Measurements from ENCODE around the gene FCSK.

FCSK gene

DNA sequence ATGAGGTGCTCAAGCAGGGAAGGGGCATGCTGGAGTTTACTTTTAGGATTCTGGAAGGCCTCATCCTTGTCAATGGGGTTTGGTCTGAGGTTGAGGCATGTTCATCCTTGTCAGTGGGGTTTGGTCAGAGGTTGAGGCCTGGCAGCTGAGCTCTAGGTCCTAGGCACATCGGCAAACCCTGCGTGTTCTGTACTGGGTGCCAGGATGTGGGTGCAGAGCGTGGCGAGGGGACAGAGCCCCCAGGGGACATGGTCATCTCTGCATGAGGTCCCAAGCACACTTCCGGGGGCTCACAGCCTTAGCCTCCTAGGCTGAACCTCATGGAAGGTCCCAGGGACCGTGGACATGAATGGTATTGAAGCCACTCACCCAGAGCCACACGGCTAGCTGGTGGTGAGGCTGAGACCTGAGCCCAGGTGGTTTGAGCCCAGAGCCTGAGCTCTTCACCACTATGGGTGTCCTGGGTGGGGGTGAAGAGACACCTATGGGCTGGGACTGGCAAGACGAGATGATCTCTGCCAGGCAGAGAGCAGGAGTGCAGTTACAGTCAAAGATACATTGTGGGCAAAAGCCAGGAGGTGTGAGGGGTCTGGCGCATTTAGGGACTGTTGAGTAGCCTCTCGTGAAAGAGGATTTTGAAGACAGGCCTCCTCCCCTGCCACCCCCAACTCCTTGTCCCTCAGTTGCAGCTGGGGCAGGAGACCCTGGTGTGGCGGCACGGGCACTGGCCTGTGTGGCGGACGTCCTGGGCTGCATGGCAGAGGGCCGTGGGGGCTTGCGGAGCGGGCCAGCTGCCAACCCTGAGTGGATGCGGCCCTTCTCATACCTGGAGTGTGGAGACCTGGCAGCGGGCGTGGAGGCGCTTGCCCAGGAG is 19.3 kb downstream of the FCSK start:
- Histone ChIP-seq H3K27me3 (ENCODE audit: insufficient read depth, poor library complexity, severe bottlenecking) (no peaks in the 10 kb centered on the region), H3K4me3 (ENCODE audit: severe bottlenecking) (no peak overlapping the region), H3K4me1 (ENCODE audit: insufficient read depth, poor library complexity, severe bottlenecking) (peaks cover 15% of the 10 kb centered on the region), H3K36me3 (ENCODE audit: low read depth) (peaks cover 4% of the 10 kb centered on the region; the same call in 1 of the 2 replicates), H3K9me3 (ENCODE audit: severe bottlenecking) (no peaks in the 10 kb centered on the region), H3K27ac (ENCODE audit: poor library complexity, severe bottlenecking) (no peak overlapping the region)
- ATAC-seq (ENCODE audit: low read depth) = no peak
- TF ChIP-seq, protein P1, sequence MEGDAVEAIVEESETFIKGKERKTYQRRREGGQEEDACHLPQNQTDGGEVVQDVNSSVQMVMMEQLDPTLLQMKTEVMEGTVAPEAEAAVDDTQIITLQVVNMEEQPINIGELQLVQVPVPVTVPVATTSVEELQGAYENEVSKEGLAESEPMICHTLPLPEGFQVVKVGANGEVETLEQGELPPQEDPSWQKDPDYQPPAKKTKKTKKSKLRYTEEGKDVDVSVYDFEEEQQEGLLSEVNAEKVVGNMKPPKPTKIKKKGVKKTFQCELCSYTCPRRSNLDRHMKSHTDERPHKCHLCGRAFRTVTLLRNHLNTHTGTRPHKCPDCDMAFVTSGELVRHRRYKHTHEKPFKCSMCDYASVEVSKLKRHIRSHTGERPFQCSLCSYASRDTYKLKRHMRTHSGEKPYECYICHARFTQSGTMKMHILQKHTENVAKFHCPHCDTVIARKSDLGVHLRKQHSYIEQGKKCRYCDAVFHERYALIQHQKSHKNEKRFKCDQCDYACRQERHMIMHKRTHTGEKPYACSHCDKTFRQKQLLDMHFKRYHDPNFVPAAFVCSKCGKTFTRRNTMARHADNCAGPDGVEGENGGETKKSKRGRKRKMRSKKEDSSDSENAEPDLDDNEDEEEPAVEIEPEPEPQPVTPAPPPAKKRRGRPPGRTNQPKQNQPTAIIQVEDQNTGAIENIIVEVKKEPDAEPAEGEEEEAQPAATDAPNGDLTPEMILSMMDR (IDR thresholded peaks at IDR 0.05; ENCODE audit: poor library complexity, severe bottlenecking) = no peak
- DNase-seq (ENCODE audit: low spot score) = peak; percentile 62

DNA sequence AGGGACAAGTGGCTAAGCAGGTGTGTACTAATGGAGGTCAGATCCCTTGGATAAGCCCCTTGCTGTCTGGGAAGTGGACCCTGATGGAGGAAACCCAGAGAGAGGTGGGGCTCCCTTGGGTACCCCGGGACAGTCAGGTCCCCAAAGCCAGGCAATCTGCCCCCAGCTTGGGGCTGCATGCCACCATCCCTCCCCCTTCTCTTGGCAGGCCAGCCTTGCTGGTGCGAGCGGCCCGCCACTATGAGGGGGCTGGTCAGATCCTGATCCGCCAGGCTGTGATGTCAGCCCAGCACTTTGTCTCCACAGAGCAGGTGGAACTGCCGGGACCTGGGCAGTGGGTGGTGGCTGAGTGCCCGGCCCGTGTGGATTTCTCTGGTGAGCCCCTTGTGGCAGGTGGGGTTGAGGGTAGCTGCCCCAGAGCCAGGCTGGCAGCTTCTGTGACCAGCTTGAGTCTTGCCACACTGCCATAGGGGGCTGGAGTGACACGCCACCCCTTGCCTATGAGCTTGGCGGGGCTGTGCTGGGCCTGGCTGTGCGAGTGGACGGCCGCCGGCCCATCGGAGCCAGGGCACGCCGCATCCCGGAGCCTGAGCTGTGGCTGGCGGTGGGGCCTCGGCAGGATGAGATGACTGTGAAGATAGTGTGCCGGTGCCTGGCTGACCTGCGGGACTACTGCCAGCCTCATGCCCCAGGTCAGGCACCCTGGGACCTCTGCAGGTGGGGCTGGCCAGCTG is 20.1 kb downstream of the FCSK start:
- ATAC-seq (ENCODE audit: low read depth) = no peak
- H3K27ac ChIP-seq (ENCODE audit: poor library complexity, severe bottlenecking) = peak overlapping the region; percentile 75
- no peaks in the 10 kb centered on the region for H3K9me3 ChIP-seq (ENCODE audit: severe bottlenecking)
- H3K4me1 ChIP-seq (ENCODE audit: insufficient read depth, poor library complexity, severe bottlenecking) = peaks cover 15% of the 10 kb centered on the region
- no peaks in the 10 kb centered on the region for H3K27me3 ChIP-seq (ENCODE audit: insufficient read depth, poor library complexity, severe bottlenecking)
- peaks cover 9% of the 10 kb centered on the region; the same call in 1 of the 2 replicates for H3K36me3 ChIP-seq (ENCODE audit: low read depth)
- DNase-seq (ENCODE audit: low spot score) = no peak
- TF ChIP-seq, protein P1 (IDR thresholded peaks at IDR 0.05; ENCODE audit: poor library complexity, severe bottlenecking) = no peak
- no peak overlapping the region for H3K4me3 ChIP-seq (ENCODE audit: severe bottlenecking)

DNA sequence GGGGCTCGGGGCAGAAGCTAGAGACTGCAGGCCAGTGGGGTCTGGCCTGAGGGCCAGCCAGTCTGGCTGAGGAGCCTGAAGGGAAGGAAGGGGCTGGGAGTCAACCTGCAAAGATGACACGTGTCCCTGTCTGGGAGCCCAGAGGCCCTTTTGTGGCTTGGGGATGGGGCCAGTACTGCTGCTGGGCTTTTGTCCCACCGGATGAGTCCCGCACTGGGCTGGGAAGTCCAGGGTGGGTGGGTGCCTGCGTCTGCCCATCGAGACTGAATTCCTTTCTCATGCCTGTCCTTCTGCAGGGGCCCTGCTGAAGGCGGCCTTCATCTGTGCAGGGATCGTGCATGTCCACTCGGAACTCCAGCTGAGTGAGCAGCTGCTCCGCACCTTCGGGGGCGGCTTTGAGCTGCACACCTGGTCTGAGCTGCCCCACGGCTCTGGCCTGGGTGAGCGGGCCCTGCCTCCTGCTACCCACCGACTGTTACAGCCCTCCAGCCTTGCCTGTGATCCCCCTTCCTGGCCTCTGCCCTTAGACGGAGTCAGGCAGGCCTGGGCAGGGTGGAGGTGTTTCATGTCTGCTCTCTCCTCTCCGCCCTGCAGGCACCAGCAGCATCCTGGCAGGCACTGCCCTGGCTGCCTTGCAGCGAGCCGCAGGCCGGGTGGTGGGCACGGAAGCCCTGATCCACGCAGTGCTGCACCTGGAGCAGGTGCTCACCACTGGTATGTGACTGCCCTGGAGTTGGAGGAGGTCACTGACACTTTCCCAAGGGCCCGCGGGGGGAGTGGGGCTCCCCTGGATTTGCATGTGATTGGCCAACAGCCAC is 20.9 kb downstream of the FCSK start:
- no peak for ATAC-seq (ENCODE audit: low read depth)
- Histone ChIP-seq H3K4me1 (ENCODE audit: insufficient read depth, poor library complexity, severe bottlenecking) (peaks cover 15% of the 10 kb centered on the region), H3K4me3 (ENCODE audit: severe bottlenecking) (no peak overlapping the region), H3K36me3 (ENCODE audit: low read depth) (peaks cover 15% of the 10 kb centered on the region), H3K27ac (ENCODE audit: poor library complexity, severe bottlenecking) (peak overlapping the region; percentile 75), H3K9me3 (ENCODE audit: severe bottlenecking) (no peaks in the 10 kb centered on the region), H3K27me3 (ENCODE audit: insufficient read depth, poor library complexity, severe bottlenecking) (no peaks in the 10 kb centered on the region)
- TF ChIP-seq, protein P1 (IDR thresholded peaks at IDR 0.05; ENCODE audit: poor library complexity, severe bottlenecking) = no peak
- DNase-seq (ENCODE audit: low spot score) = peak; percentile 61

- no peak overlapping the region for H3K4me3 ChIP-seq (ENCODE audit: severe bottlenecking)
These were observed 22.1 kb downstream of the FCSK start for GRCh38 chr16:70476272-70477020.

More at GRCh38 chr16:70476272-70477020, 22.1 kb downstream of the FCSK start:
- Histone ChIP-seq H3K27me3 (ENCODE audit: insufficient read depth, poor library complexity, severe bottlenecking) (no peaks in the 10 kb centered on the region), H3K36me3 (ENCODE audit: low read depth) (peaks cover 26% of the 10 kb centered on the region), H3K27ac (ENCODE audit: poor library complexity, severe bottlenecking) (peak overlapping the region; percentile 75), H3K9me3 (ENCODE audit: severe bottlenecking) (no peaks in the 10 kb centered on the region), H3K4me1 (ENCODE audit: insufficient read depth, poor library complexity, severe bottlenecking) (peaks cover 15% of the 10 kb centered on the region)
- ATAC-seq (ENCODE audit: low read depth) (peak; percentile 82), DNase-seq (ENCODE audit: low spot score) (no peak)
- TF ChIP-seq, protein P1 (IDR thresholded peaks at IDR 0.05; ENCODE audit: poor library complexity, severe bottlenecking) = no peak
